ENCODE measurements around the gene RNF130.

RNF130 gene

DNA sequence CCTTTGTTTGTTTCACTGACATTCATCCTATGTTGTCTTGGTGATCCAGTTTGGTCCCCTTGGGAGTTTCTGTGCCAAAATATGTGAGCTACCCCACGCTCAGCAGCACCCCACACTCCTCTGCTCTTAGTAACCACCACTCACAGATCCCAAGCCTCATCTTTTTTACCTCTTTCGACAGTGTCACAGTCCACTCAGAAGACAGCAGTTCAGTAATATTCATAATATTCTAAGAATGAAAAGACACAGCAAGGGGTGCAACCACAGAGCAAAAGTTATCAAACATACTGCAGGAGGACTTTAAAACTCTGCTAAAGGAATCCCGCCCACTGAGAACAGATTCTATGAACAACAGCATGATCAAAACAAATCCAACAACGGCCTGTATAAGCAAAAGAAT is 28.2 kb downstream of the RNF130 start:
- no peaks in the 10 kb centered on the region for H3K4me1 ChIP-seq (ENCODE audit: insufficient read depth, low read length, severe bottlenecking)
- no peaks in the 10 kb centered on the region for H3K9me3 ChIP-seq (ENCODE audit: low read length)
- no peak overlapping the region for H3K27ac ChIP-seq (ENCODE audit: low read depth, low read length, poor library complexity, severe bottlenecking)
- no peaks in the 10 kb centered on the region for H4K20me1 ChIP-seq (ENCODE audit: insufficient read depth, low read length)
- H3K79me2 ChIP-seq (ENCODE audit: insufficient read depth, low read length): no peaks in the 10 kb centered on the region
- no peaks in the 10 kb centered on the region; the same call in 1 of the 2 replicates for H3K27me3 ChIP-seq (ENCODE audit: insufficient read depth, low read length)
- no peak overlapping the region for H3K4me2 ChIP-seq (ENCODE audit: low read length)
- no peaks in the 10 kb centered on the region for H3K9me2 ChIP-seq (ENCODE audit: low read depth, low read length)
- TF ChIP-seq EZH2 (IDR thresholded peaks at IDR 0.05; ENCODE audit: borderline replicate concordance, low read length): no peak
- TF ChIP-seq, protein P1, sequence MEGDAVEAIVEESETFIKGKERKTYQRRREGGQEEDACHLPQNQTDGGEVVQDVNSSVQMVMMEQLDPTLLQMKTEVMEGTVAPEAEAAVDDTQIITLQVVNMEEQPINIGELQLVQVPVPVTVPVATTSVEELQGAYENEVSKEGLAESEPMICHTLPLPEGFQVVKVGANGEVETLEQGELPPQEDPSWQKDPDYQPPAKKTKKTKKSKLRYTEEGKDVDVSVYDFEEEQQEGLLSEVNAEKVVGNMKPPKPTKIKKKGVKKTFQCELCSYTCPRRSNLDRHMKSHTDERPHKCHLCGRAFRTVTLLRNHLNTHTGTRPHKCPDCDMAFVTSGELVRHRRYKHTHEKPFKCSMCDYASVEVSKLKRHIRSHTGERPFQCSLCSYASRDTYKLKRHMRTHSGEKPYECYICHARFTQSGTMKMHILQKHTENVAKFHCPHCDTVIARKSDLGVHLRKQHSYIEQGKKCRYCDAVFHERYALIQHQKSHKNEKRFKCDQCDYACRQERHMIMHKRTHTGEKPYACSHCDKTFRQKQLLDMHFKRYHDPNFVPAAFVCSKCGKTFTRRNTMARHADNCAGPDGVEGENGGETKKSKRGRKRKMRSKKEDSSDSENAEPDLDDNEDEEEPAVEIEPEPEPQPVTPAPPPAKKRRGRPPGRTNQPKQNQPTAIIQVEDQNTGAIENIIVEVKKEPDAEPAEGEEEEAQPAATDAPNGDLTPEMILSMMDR (IDR thresholded peaks at IDR 0.05; ENCODE audit: low read length): no peak
- H3K4me3 ChIP-seq (ENCODE audit: low read depth, low read length, poor library complexity, severe bottlenecking): no peak overlapping the region
- H3K36me3 ChIP-seq (ENCODE audit: insufficient read depth, low read length): no peaks in the 10 kb centered on the region
- H2AFZ ChIP-seq (ENCODE audit: low read length): no peak overlapping the region
- H3K9ac ChIP-seq (ENCODE audit: low read length): no peak overlapping the region
- no peaks in the 10 kb centered on the region for H3F3A ChIP-seq (ENCODE audit: insufficient read depth, low read length)

GRCh38 chr5:180041301-180042274 is 30.0 kb downstream of the RNF130 start:
- no peak overlapping the region for H3K4me3 ChIP-seq (ENCODE audit: low read depth, low read length, poor library complexity, severe bottlenecking)
- no peaks in the 10 kb centered on the region for H3K4me1 ChIP-seq (ENCODE audit: insufficient read depth, low read length, severe bottlenecking)
- H3K9me3 ChIP-seq (ENCODE audit: low read length): no peaks in the 10 kb centered on the region
- H3K4me2 ChIP-seq (ENCODE audit: low read length): no peak overlapping the region
- TF ChIP-seq, protein P1 (IDR thresholded peaks at IDR 0.05; ENCODE audit: low read length): no peak
- no peak for TF ChIP-seq EZH2 (IDR thresholded peaks at IDR 0.05; ENCODE audit: borderline replicate concordance, low read length)
- H4K20me1 ChIP-seq (ENCODE audit: insufficient read depth, low read length): no peaks in the 10 kb centered on the region
- no peak overlapping the region for H2AFZ ChIP-seq (ENCODE audit: low read length)
- no peak overlapping the region for H3K9ac ChIP-seq (ENCODE audit: low read length)
- H3K27ac ChIP-seq (ENCODE audit: low read depth, low read length, poor library complexity, severe bottlenecking): no peak overlapping the region
- H3K27me3 ChIP-seq (ENCODE audit: insufficient read depth, low read length): no peaks in the 10 kb centered on the region; the same call in 1 of the 2 replicates
- H3F3A ChIP-seq (ENCODE audit: insufficient read depth, low read length): no peaks in the 10 kb centered on the region
- H3K9me2 ChIP-seq (ENCODE audit: low read depth, low read length): no peaks in the 10 kb centered on the region
- no peaks in the 10 kb centered on the region for H3K36me3 ChIP-seq (ENCODE audit: insufficient read depth, low read length)
- H3K79me2 ChIP-seq (ENCODE audit: insufficient read depth, low read length): no peaks in the 10 kb centered on the region

GRCh38 chr5:180040287-180041214 is 31.0 kb downstream of the RNF130 start:
- H3K79me2 ChIP-seq (ENCODE audit: insufficient read depth, low read length): no peaks in the 10 kb centered on the region
- H3K4me2 ChIP-seq (ENCODE audit: low read length): no peak overlapping the region
- no peaks in the 10 kb centered on the region for H3K9me3 ChIP-seq (ENCODE audit: low read length)
- no peaks in the 10 kb centered on the region; the same call in 1 of the 2 replicates for H3K27me3 ChIP-seq (ENCODE audit: insufficient read depth, low read length)
- TF ChIP-seq EZH2 (IDR thresholded peaks at IDR 0.05; ENCODE audit: borderline replicate concordance, low read length): no peak
- TF ChIP-seq, protein P1 (IDR thresholded peaks at IDR 0.05; ENCODE audit: low read length): no peak
- H3K9me2 ChIP-seq (ENCODE audit: low read depth, low read length): no peaks in the 10 kb centered on the region
- no peak overlapping the region for H3K27ac ChIP-seq (ENCODE audit: low read depth, low read length, poor library complexity, severe bottlenecking)
- no peaks in the 10 kb centered on the region for H3K4me1 ChIP-seq (ENCODE audit: insufficient read depth, low read length, severe bottlenecking)
- H2AFZ ChIP-seq (ENCODE audit: low read length): no peak overlapping the region
- no peaks in the 10 kb centered on the region for H4K20me1 ChIP-seq (ENCODE audit: insufficient read depth, low read length)
- H3K9ac ChIP-seq (ENCODE audit: low read length): no peak overlapping the region
- no peak overlapping the region for H3K4me3 ChIP-seq (ENCODE audit: low read depth, low read length, poor library complexity, severe bottlenecking)
- H3K36me3 ChIP-seq (ENCODE audit: insufficient read depth, low read length): no peaks in the 10 kb centered on the region
- no peaks in the 10 kb centered on the region for H3F3A ChIP-seq (ENCODE audit: insufficient read depth, low read length)

Data from OCI-LY1 (cell line).